SK-N-SH treated with all-trans-retinoic acid at 6 μM for 48 hours (cell line): ENCODE results near the gene NOTCH3.

Experiments used
- CREB5 ChIP-seq: fragments of 250-450 bp; sonication (Bioruptor Pico); IDR thresholded peaks from 2 replicates; pipeline ENCODE4 v1.5.1; 2020; ENCODE audit warnings: low read depth, mild to moderate bottlenecking, moderate library complexity
- ESRRG ChIP-seq: fragments of 250-450 bp; sonication (Bioruptor Pico); IDR thresholded peaks from 2 replicates; pipeline ENCODE4 v1.6.1; 2021; ENCODE audit warnings: mild to moderate bottlenecking
- GLIS3 ChIP-seq: fragments of 250-450 bp; sonication (Bioruptor Pico); IDR thresholded peaks from 2 replicates; pipeline ENCODE4 v1.5.0; 2020; ENCODE audit warnings: mild to moderate bottlenecking, moderate library complexity
- OSR1 ChIP-seq: fragments of 250-450 bp; sonication (Bioruptor Pico); IDR thresholded peaks from 2 replicates; pipeline ENCODE4 v1.8.0; 2022; ENCODE audit warnings: moderate library complexity, mild to moderate bottlenecking, inconsistent platforms
- RARB ChIP-seq: fragments of 250-450 bp; sonication (Bioruptor Pico); IDR thresholded peaks from 2 replicates; pipeline ENCODE4 v1.8.0; 2021; ENCODE audit warnings: mild to moderate bottlenecking, moderate library complexity
- SNAI2 ChIP-seq: fragments of 250-450 bp; sonication (Bioruptor Pico); IDR thresholded peaks from 2 replicates; pipeline ENCODE4 v1.5.0; 2020; ENCODE audit warnings: mild to moderate bottlenecking, moderate library complexity
- ZNF565 ChIP-seq: fragments of 450-650 bp; formaldehyde crosslinking; conservative IDR thresholded peaks from 2 replicates; pipeline ENCODE4 v1.5.0; 2020; ENCODE audit warnings: low read depth, mild to moderate bottlenecking, moderate library complexity
- TF ChIP-seq, protein P1 (sequence below): fragments of 250-450 bp; sonication (Bioruptor Pico); IDR thresholded peaks from 2 replicates; pipeline ENCODE4 v1.5.0; 2020; ENCODE audit warnings: mild to moderate bottlenecking, moderate library complexity
- TF ChIP-seq, protein P2 (sequence below): fragments of 250-450 bp; sonication (Bioruptor Pico); IDR thresholded peaks from 2 replicates; pipeline ENCODE4 v1.8.0; 2020; ENCODE audit warnings: mild to moderate bottlenecking, moderate library complexity, borderline replicate concordance

DNA sequence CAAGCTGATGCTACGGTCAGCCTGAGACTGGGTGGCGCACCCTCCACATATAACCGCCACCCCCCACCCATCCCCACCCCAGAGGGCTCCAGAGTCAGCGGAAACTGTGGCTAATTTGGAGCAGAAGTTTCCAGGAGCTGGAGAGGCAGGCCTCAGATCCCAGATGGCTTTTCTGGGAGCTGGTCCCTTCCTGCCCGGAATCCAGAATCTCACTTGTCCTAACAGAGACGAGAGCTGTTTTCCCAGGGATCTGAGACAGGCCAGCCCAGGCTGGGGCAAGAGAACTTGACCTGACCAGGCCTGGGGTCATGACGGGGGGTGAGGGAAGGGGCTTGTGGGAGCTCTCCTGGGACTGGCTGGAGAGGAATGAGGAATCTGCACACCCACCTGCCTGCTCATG lies 25.0 kb upstream of the NOTCH3 start:
- TF ChIP-seq GLIS3 (CRISPR knock-in tag) (no peak), ZNF565 (no peak), ESRRG (CRISPR knock-in tag) (no peak), OSR1 (CRISPR knock-in tag) (no peak), CREB5 (no peak), RARB (CRISPR knock-in tag) (no peak), SNAI2 (CRISPR knock-in tag) (no peak)
- TF ChIP-seq, protein P1, sequence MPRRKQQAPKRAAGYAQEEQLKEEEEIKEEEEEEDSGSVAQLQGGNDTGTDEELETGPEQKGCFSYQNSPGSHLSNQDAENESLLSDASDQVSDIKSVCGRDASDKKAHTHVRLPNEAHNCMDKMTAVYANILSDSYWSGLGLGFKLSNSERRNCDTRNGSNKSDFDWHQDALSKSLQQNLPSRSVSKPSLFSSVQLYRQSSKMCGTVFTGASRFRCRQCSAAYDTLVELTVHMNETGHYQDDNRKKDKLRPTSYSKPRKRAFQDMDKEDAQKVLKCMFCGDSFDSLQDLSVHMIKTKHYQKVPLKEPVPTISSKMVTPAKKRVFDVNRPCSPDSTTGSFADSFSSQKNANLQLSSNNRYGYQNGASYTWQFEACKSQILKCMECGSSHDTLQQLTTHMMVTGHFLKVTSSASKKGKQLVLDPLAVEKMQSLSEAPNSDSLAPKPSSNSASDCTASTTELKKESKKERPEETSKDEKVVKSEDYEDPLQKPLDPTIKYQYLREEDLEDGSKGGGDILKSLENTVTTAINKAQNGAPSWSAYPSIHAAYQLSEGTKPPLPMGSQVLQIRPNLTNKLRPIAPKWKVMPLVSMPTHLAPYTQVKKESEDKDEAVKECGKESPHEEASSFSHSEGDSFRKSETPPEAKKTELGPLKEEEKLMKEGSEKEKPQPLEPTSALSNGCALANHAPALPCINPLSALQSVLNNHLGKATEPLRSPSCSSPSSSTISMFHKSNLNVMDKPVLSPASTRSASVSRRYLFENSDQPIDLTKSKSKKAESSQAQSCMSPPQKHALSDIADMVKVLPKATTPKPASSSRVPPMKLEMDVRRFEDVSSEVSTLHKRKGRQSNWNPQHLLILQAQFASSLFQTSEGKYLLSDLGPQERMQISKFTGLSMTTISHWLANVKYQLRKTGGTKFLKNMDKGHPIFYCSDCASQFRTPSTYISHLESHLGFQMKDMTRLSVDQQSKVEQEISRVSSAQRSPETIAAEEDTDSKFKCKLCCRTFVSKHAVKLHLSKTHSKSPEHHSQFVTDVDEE, result no peak
- TF ChIP-seq, protein P2, sequence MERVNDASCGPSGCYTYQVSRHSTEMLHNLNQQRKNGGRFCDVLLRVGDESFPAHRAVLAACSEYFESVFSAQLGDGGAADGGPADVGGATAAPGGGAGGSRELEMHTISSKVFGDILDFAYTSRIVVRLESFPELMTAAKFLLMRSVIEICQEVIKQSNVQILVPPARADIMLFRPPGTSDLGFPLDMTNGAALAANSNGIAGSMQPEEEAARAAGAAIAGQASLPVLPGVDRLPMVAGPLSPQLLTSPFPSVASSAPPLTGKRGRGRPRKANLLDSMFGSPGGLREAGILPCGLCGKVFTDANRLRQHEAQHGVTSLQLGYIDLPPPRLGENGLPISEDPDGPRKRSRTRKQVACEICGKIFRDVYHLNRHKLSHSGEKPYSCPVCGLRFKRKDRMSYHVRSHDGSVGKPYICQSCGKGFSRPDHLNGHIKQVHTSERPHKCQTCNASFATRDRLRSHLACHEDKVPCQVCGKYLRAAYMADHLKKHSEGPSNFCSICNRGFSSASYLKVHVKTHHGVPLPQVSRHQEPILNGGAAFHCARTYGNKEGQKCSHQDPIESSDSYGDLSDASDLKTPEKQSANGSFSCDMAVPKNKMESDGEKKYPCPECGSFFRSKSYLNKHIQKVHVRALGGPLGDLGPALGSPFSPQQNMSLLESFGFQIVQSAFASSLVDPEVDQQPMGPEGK (CRISPR knock-in tag), result no peak
